Fibroblast of lung (primary cell): ENCODE measurements around the gene RAMP2.

Experiments used
- EZH2 ChIP-seq: IDR thresholded peaks from 2 replicates; pipeline ENCODE4 v1.5.1; 2012; ENCODE audit warnings: low read length, control low read depth, mild to moderate bottlenecking; ENCODE audit errors: missing control alignments
- TF ChIP-seq, protein P1 (sequence below), 2 donors: IDR thresholded peaks in 1 of 2; conservative IDR thresholded peaks in 1 of 2; 1 replicate in 1 of 2; 2 replicates in 1 of 2; pipeline ENCODE4 v1.5.1; 2011 to 2012; ENCODE audit warnings: low read length in 2 of 2, control low read depth in 1 of 2, inconsistent platforms in 1 of 2, low read depth in 1 of 2, mild to moderate bottlenecking in 1 of 2

DNA sequence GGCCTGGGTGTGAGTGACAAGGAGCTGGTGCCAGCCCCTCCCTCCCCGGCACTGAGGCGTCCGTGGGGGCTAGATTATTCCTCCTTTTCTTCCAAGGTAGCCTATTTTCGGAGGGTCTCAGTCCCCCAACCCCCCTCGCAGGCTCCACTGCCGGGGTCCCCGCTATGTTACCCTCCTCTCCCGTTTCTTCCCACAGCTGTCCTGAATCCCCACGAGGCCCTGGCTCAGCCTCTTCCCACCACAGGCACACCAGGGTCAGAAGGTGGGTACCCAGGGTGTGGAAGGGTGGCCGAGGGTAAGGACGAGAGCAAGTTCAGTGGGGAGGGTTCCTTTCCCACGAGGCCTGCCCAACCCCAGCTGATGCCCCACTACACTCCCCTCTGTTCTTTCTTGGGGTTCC lies 611 bp downstream of the RAMP2 start:
- TF ChIP-seq EZH2: no peak
- TF ChIP-seq, protein P1, sequence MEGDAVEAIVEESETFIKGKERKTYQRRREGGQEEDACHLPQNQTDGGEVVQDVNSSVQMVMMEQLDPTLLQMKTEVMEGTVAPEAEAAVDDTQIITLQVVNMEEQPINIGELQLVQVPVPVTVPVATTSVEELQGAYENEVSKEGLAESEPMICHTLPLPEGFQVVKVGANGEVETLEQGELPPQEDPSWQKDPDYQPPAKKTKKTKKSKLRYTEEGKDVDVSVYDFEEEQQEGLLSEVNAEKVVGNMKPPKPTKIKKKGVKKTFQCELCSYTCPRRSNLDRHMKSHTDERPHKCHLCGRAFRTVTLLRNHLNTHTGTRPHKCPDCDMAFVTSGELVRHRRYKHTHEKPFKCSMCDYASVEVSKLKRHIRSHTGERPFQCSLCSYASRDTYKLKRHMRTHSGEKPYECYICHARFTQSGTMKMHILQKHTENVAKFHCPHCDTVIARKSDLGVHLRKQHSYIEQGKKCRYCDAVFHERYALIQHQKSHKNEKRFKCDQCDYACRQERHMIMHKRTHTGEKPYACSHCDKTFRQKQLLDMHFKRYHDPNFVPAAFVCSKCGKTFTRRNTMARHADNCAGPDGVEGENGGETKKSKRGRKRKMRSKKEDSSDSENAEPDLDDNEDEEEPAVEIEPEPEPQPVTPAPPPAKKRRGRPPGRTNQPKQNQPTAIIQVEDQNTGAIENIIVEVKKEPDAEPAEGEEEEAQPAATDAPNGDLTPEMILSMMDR (conservative IDR thresholded peaks at IDR 0.05 in 1 of 2, IDR thresholded peaks at IDR 0.05 in 1 of 2; ENCODE audit: low read depth in 1 of 2, low read length in 2 of 2): no peak
